GM23248 (cell line): ENCODE results near the gene RIOK3. TPM values are rescaled to one million over a fixed set of nuclear protein-coding genes. Genes with fewer than 3 reads are reported as not detected.

Experiments
- DNase-seq: peaks from one replicate; pipeline ENCODE4 v3.0.0-alpha.2; 2015
- H2AFZ ChIP-seq: fragments of 200-600 bp; sonication (generic); 2 replicates; pipeline ENCODE4 v1.6.1; 2016; ENCODE audit warnings: antibody characterized with exemption
- H3F3A ChIP-seq: fragments of 200-600 bp; sonication (generic); 2 replicates; pipeline ENCODE4 v1.6.1; 2016; ENCODE audit warnings: mild to moderate bottlenecking, antibody characterized with exemption, mixed run types; ENCODE audit not compliant: insufficient read depth
- H3K27ac ChIP-seq: fragments of 200-600 bp; sonication (generic); 2 replicates; pipeline ENCODE4 v1.5.1; 2016; ENCODE audit warnings: mild to moderate bottlenecking
- H3K27me3 ChIP-seq: fragments of 200-600 bp; sonication (generic); replicated peaks from 2 replicates; pipeline ENCODE4 v1.6.1; 2016; ENCODE audit warnings: mild to moderate bottlenecking; ENCODE audit not compliant: insufficient read depth
- H3K36me3 ChIP-seq: fragments of 200-600 bp; sonication (generic); 2 replicates; pipeline ENCODE4 v1.6.1; 2016; ENCODE audit warnings: low read depth, mild to moderate bottlenecking
- H3K4me1 ChIP-seq: fragments of 200-600 bp; sonication (generic); 2 replicates; pipeline ENCODE4 v1.6.1; 2016; ENCODE audit warnings: mild to moderate bottlenecking; ENCODE audit not compliant: insufficient read depth
- H3K4me2 ChIP-seq: fragments of 200-600 bp; sonication (generic); one replicate; pipeline ENCODE4 v1.6.1; 2016; ENCODE audit warnings: mild to moderate bottlenecking; ENCODE audit not compliant: unreplicated experiment
- H3K4me3 ChIP-seq: fragments of 200-600 bp; sonication (generic); 2 replicates; pipeline ENCODE4 v1.5.1; 2016; ENCODE audit warnings: mild to moderate bottlenecking
- H3K79me2 ChIP-seq: fragments of 200-600 bp; sonication (generic); 2 replicates; pipeline ENCODE4 v1.6.1; 2016; ENCODE audit warnings: mild to moderate bottlenecking; ENCODE audit not compliant: insufficient read depth
- H3K9ac ChIP-seq: fragments of 200-600 bp; sonication (generic); 2 replicates; pipeline ENCODE4 v1.6.1; 2016; ENCODE audit warnings: mild to moderate bottlenecking
- H3K9me2 ChIP-seq: fragments of 200-600 bp; sonication (generic); 2 replicates; pipeline ENCODE4 v1.6.1; 2016; ENCODE audit warnings: mixed run types, mild to moderate bottlenecking, moderate library complexity; ENCODE audit not compliant: insufficient read depth
- H3K9me3 ChIP-seq: fragments of 200-600 bp; sonication (generic); one replicate; pipeline ENCODE4 v1.6.1; 2017; ENCODE audit warnings: low read depth
- H4K20me1 ChIP-seq: fragments of 200-600 bp; sonication (generic); 2 replicates; pipeline ENCODE4 v1.6.0; 2016; ENCODE audit not compliant: insufficient read depth
- EZH2 ChIP-seq: fragments of 200-600 bp; sonication (generic); IDR thresholded peaks from 2 replicates; pipeline ENCODE4 v1.6.1; 2018; ENCODE audit warnings: antibody characterized with exemption, mild to moderate bottlenecking; ENCODE audit not compliant: insufficient read depth, poor library complexity, severe bottlenecking
- EZH2phosphoT487 ChIP-seq: fragments of 200-600 bp; sonication (generic); IDR thresholded peaks from 2 replicates; pipeline ENCODE4 v1.6.1; 2018; ENCODE audit warnings: antibody characterized with exemption, moderate library complexity, mild to moderate bottlenecking, low read depth; ENCODE audit not compliant: insufficient read depth
- WGBS, 2 experiments: methylation state at CpG; one replicate each; pipeline ENCODE4 v1.1.6; 2015 to 2017; ENCODE audit warnings: low lambda C conversion rate in 2 of 2, low coverage in 1 of 2; ENCODE audit errors: missing lambda C conversion rate in 2 of 2; 5-methylcytosine and 5-hydroxymethylcytosine counted together
- in situ Hi-C: fragments of 300-500 bp; cut with MboI; formaldehyde crosslinking; loops from 2 replicates; pipeline ENCODE4 v1.15.0; 2020
- polyA plus RNA-seq: library from polyadenylated mRNA; unstranded; fragments of >200 nt; fragmentation: Nextera tagmentation; extraction: Ambion mirVana; gene quantifications from 2 replicates; pipeline ENCODE4 v1.2.1, GENCODE V29; 2016
- total RNA-seq: library from RNA; depleted of rRNA; stranded (reverse); fragments of >200 nt; shearing (Covaris generic); gene quantifications from 2 replicates; pipeline ENCODE4 v1.2.3, GENCODE V29; 2014

RIOK3 gene
- total and polyA plus RNA-seq, 2 experiments from 2014 or later, result 81.8 to 89.3 TPM

DNA sequence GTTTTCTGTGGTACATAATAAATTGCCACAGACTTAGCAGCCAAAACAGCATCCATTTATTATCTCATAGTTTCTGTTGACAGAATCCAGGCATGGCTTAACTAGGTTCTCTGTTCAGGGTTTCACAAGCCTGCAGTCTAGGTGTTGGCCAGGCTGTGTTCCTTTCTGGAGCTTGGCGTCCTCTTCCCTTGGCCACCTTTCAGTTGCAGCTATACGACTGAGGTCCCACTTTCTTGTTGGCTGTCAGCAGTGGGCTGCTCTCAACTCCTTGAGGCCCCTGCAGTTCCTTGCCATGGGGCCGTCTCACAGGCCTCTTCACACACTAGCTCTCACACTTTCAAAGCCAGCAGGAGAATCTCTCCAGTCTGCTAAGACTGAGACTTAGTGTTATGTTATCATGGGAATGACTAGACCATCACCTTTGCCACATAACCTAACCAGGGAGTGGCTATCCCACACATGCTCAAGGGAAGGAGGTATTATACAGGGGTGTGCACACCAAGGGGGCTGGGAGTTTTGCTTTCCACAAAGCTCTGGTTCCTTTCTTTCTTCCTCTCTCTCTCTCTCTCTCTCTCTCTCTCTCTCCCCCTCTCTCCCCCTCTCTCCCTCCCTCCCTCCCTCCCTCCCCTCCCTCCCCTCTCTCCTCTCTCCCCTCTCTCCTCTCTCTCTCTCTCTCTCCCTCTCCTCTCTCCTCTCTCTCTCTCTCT, 15.8 kb downstream of the RIOK3 start:
- no peaks in the 10 kb centered on the region for H4K20me1 ChIP-seq
- TF ChIP-seq EZH2phosphoT487, result no peak
- TF ChIP-seq EZH2, result no peak
- in situ Hi-C loops, result no loop called here
- no peaks in the 10 kb centered on the region; the same call in 1 of the 2 replicates for H3F3A ChIP-seq
- H3K9me2 ChIP-seq, result no peaks in the 10 kb centered on the region
- no peak overlapping the region for H3K27ac ChIP-seq
- H3K27me3 ChIP-seq, result no peaks in the 10 kb centered on the region
- H3K4me2 ChIP-seq, result no peak overlapping the region
- WGBS, 2 experiments, result 56 to 59% methylated on average over 3 of the region's 3 CpGs
- no peak for DNase-seq
- H3K9ac ChIP-seq, result no peak overlapping the region
- H3K9me3 ChIP-seq, result no peaks in the 10 kb centered on the region
- H3K79me2 ChIP-seq, result peaks cover 76% of the 10 kb centered on the region
- H2AFZ ChIP-seq, result no peak overlapping the region
- H3K4me3 ChIP-seq, result no peak overlapping the region
- H3K36me3 ChIP-seq, result peaks cover 87% of the 10 kb centered on the region
- no peaks in the 10 kb centered on the region for H3K4me1 ChIP-seq

DNA sequence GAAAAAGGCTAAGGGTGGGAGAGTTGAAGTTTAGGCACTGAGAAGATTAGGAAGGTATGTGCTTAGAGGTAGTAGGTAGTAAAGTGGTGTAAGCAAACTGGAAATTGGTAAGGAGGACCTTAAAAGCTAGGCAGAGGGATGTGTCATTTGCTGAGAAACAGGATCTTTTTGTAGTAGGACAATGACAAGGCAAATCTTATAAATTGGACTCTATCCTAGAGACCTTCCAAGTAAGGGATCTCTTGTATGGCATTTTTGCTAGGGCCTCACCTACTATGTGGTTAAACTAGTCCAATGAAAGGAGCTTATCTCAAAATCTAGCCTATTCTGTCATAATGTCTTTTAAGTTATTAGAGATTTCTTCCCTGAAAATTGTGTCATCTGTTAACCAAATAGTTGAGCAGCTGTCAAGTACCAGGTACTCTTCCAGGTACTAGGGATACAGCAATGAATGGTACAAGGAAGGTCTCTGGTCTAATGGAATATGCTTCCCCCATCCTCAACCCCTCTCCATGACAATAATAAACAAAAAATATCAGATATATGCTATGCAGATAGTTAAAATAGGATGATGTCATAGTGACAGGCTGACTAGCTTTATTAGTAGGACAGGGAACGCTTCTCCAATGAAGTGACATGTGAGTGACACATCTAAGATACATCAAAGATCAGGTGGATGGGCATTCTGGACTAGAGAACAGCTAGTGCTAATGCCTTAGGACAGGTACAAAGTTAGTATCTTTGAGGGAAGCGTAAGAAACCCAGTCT, 17.7 kb downstream of the RIOK3 start:
- Histone ChIP-seq H3K9me2 (no peaks in the 10 kb centered on the region), H3K36me3 (peaks cover 87% of the 10 kb centered on the region), H3K27ac (no peak overlapping the region), H3F3A (no peaks in the 10 kb centered on the region; the same call in 1 of the 2 replicates), H3K4me3 (no peak overlapping the region), H3K4me1 (no peaks in the 10 kb centered on the region), H3K9me3 (no peaks in the 10 kb centered on the region), H3K27me3 (no peaks in the 10 kb centered on the region), H3K79me2 (peaks cover 69% of the 10 kb centered on the region), H2AFZ (no peak overlapping the region), H3K9ac (no peak overlapping the region), H4K20me1 (no peaks in the 10 kb centered on the region), H3K4me2 (no peak overlapping the region)
- WGBS, 2 experiments, result 73 to 83% methylated on average over 2 of the region's 2 CpGs
- TF ChIP-seq EZH2phosphoT487 (no peak), EZH2 (no peak)
- DNase-seq, result no peak
- in situ Hi-C loops, result no loop called here

DNA sequence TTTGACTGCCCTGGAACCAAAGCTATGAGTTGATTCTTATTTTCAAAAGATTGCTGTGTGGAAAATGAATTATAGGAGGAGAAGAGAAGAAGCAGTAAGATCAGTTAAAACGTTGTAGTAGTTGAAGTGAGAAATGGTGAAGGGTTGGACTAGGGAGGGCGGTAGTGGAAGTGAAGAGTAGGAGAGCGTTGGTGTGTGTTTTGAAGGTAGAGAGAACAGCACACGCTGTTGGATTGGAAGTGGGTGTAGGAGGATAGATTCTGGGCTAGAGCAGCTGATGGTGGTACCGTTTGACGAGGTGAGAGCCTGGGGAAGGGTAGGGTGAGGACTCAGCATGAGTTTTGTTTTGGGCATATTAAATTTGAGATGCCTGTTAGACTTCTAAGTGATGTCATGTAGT, 18.4 kb downstream of the RIOK3 start:
- no peak overlapping the region for H2AFZ ChIP-seq
- no peak overlapping the region for H3K9ac ChIP-seq
- H3K27me3 ChIP-seq, result no peaks in the 10 kb centered on the region
- peaks cover 66% of the 10 kb centered on the region for H3K79me2 ChIP-seq
- no peak for TF ChIP-seq EZH2
- no peak for TF ChIP-seq EZH2phosphoT487
- H4K20me1 ChIP-seq, result no peaks in the 10 kb centered on the region
- in situ Hi-C loops, result no loop called here
- peaks cover 87% of the 10 kb centered on the region for H3K36me3 ChIP-seq
- H3K4me3 ChIP-seq, result no peak overlapping the region
- H3K9me3 ChIP-seq, result no peaks in the 10 kb centered on the region
- no peak overlapping the region for H3K4me2 ChIP-seq
- WGBS, 2 experiments, result 90 to 94% methylated on average over 6 of the region's 6 CpGs
- H3K27ac ChIP-seq, result no peak overlapping the region
- no peaks in the 10 kb centered on the region; the same call in 1 of the 2 replicates for H3F3A ChIP-seq
- DNase-seq, result no peak
- no peaks in the 10 kb centered on the region for H3K9me2 ChIP-seq
- no peaks in the 10 kb centered on the region for H3K4me1 ChIP-seq

DNA sequence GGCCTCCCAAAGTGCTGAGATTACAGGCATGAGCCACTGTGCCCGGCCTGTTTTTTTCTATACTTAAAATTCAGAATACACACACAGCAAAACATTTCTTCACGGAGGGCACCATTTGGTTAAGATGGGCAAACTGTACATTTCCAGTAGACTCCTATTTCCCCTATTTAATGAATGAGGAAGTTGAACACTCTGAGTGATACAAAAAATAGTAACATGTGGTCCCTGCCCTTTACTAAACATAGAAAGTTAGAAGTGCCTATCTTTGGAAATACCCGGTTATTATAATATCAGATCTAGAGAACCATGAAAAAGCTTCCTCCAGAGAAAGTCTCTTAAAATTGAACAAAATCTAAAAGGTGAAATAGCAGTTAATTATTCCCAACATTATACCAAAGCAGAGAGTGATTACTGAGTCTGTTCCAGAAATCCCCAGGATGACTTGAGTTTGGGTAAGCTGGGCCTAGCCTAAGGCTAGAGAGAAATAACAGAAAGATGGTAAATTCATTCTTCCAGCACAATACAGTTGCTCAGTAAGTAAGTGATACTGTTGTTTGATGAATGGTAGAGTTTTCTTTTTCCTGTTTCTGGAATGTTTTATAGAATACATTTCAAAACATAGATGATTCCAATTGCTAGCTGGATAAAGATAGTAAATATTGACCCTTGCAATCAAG, 26.9 kb downstream of the RIOK3 start:
- no peak overlapping the region for H2AFZ ChIP-seq
- no peaks in the 10 kb centered on the region for H4K20me1 ChIP-seq
- DNase-seq, result no peak
- no peak overlapping the region for H3K4me3 ChIP-seq
- H3K79me2 ChIP-seq, result 0 out of 2 replicates have a peak, but pooled peaks cover 5% of the 10 kb centered on the region
- no peak for TF ChIP-seq EZH2phosphoT487
- TF ChIP-seq EZH2, result no peak
- no peaks in the 10 kb centered on the region for H3K27me3 ChIP-seq
- H3K36me3 ChIP-seq, result peaks cover 78% of the 10 kb centered on the region
- no peaks in the 10 kb centered on the region for H3K9me2 ChIP-seq
- H3K4me1 ChIP-seq, result no peaks in the 10 kb centered on the region
- H3K27ac ChIP-seq, result no peak overlapping the region
- no peaks in the 10 kb centered on the region for H3K9me3 ChIP-seq
- peaks cover 50% of the 10 kb centered on the region for H3F3A ChIP-seq
- H3K9ac ChIP-seq, result no peak overlapping the region
- in situ Hi-C loops, result no loop called here
- H3K4me2 ChIP-seq, result no peak overlapping the region
- WGBS, 2 experiments, result 96 to 97% methylated on average over 3 of the region's 3 CpGs
